Astrocyte (in vitro differentiated cells and primary cell): ENCODE results near the gene AGBL5. TPM values are rescaled to one million over a fixed set of nuclear protein-coding genes. Genes with fewer than 3 reads are reported as not detected.

Source experiments
- DNase-seq: peaks from one replicate; pipeline ENCODE4 v3.0.0-alpha.2; 2010; ENCODE audit warnings: low read depth
- FAIRE-seq: peaks from 2 replicates; lab custom pipeline; 2011; peaks lifted over from hg19 to GRCh38; lab: Jason Lieb, UNC
- H2AFZ ChIP-seq: 2 replicates; pipeline ENCODE4 v1.6.0; 2012; ENCODE audit warnings: low read depth, low read length, inconsistent platforms
- H3K27ac ChIP-seq: 2 replicates; pipeline ENCODE4 v1.5.1; 2011; ENCODE audit warnings: low read depth, low read length, inconsistent platforms
- H3K27me3 ChIP-seq: 2 replicates; pipeline ENCODE4 v1.6.0; 2011; ENCODE audit warnings: low read length, inconsistent platforms; ENCODE audit not compliant: insufficient read depth
- H3K36me3 ChIP-seq: 2 replicates; pipeline ENCODE4 v1.5.1; 2011; ENCODE audit warnings: low read length, inconsistent platforms; ENCODE audit not compliant: insufficient read depth
- H3K4me1 ChIP-seq: 2 replicates; pipeline ENCODE4 v1.5.1; 2011; ENCODE audit warnings: low read length, inconsistent platforms; ENCODE audit not compliant: insufficient read depth
- H3K4me2 ChIP-seq: 2 replicates; pipeline ENCODE4 v1.6.0; 2012; ENCODE audit warnings: low read length, inconsistent platforms
- H3K4me3 ChIP-seq: 2 replicates; pipeline ENCODE4 v1.5.1; 2011; ENCODE audit warnings: low read depth, mild to moderate bottlenecking, low read length, inconsistent platforms; ENCODE audit not compliant: insufficient read depth
- H3K79me2 ChIP-seq: 2 replicates; pipeline ENCODE4 v1.6.0; 2012; ENCODE audit warnings: mild to moderate bottlenecking, low read length, inconsistent platforms; ENCODE audit not compliant: insufficient read depth
- H3K9ac ChIP-seq: 2 replicates; pipeline ENCODE4 v1.6.0; 2012; ENCODE audit warnings: mild to moderate bottlenecking, low read length, inconsistent platforms
- H3K9me3 ChIP-seq: 2 replicates; pipeline ENCODE4 v1.5.1; 2012; ENCODE audit warnings: low read depth, mild to moderate bottlenecking, low read length, inconsistent platforms; ENCODE audit not compliant: insufficient read depth
- H4K20me1 ChIP-seq: 2 replicates; pipeline ENCODE4 v1.6.0; 2012; ENCODE audit warnings: low read length, inconsistent platforms; ENCODE audit not compliant: insufficient read depth
- H3K27ac Mint-ChIP-seq: one replicate; pipeline ENCODE4 v1.8.0; 2021; ENCODE audit warnings: mild to moderate bottlenecking, mixed read lengths; ENCODE audit not compliant: unreplicated experiment
- H3K27me3 Mint-ChIP-seq: one replicate; pipeline ENCODE4 v1.8.0; 2021; ENCODE audit warnings: low read depth, mixed read lengths; ENCODE audit not compliant: unreplicated experiment
- H3K36me3 Mint-ChIP-seq: one replicate; pipeline ENCODE4 v1.8.0; 2021; ENCODE audit warnings: low read depth, mixed read lengths; ENCODE audit not compliant: unreplicated experiment
- H3K4me1 Mint-ChIP-seq: one replicate; pipeline ENCODE4 v1.8.0; 2021; ENCODE audit warnings: low read depth, mixed read lengths; ENCODE audit not compliant: unreplicated experiment
- H3K4me3 Mint-ChIP-seq: one replicate; pipeline ENCODE4 v1.8.0; 2021; ENCODE audit warnings: mild to moderate bottlenecking, moderate library complexity, mixed read lengths; ENCODE audit not compliant: unreplicated experiment
- H3K9me3 Mint-ChIP-seq: one replicate; pipeline ENCODE4 v1.8.0; 2021; ENCODE audit warnings: mild to moderate bottlenecking, mixed read lengths; ENCODE audit not compliant: unreplicated experiment
- EZH2 ChIP-seq: IDR thresholded peaks from 2 replicates; pipeline ENCODE4 v1.6.1; 2012; ENCODE audit warnings: mild to moderate bottlenecking, low read length, inconsistent platforms; ENCODE audit not compliant: insufficient read depth
- total RNA-seq: library from RNA; stranded (reverse); gene quantifications from 2 replicates; pipeline ENCODE4 v1.2.1, GENCODE V29; 2021
- TF ChIP-seq, protein P1 (sequence below): IDR thresholded peaks from 2 replicates; pipeline ENCODE4 v1.5.1; 2011; ENCODE audit warnings: low read depth, mild to moderate bottlenecking, inconsistent platforms, low read length, moderate library complexity; ENCODE audit not compliant: insufficient read depth

Gene AGBL5
- total RNA-seq, 1 donor from 2014 or later, result 20.7 TPM

DNA sequence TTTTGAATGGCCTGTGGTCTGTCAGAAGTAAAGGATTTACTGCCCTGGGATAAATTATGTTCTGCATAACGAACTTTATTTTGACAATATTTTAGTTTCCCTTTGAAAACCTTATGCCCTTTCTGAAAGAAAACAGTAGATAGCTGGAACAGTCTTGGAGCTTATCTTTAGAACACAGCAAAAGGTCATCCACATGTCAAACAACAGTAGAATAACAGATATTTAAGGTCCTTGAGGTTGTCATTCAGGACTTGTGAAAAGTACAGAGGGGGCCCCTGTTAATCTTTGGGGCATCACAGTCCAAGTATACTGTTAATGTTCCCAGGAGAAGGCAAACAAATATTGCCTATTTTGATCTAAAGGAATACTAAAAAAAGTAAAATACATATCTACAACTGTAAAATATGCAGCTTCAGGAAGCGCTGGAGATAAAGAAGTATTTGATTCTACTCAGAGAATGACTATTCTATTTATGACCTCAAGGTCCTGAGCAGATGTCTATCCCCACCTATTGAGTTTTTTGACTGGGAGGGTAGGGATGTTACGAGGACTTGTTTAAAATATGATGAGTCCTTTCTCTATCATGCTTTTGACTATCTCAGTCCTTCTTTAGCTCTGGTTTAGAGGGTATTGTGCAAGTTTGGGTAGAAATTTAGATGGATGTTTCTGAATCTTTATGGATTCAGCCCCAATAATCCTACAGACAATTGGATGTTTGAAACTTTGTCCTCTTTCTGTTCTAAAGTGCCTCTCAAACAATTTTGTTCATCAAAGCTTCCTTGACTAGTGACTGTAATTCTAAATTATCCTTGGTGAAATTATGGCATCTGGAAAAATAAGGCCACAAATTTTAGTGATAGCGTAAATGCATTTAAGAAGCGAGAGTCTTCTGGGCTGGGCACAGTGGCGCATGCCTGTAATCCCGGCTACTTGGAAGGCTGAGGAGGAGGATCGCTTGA lies 43.8 kb upstream of the AGBL5 start:
- no peak overlapping the region for H3K4me3 ChIP-seq
- H3K27me3 Mint-ChIP-seq, result peaks cover 1% of the 10 kb centered on the region
- H3K79me2 ChIP-seq, result no peaks in the 10 kb centered on the region
- no peaks in the 10 kb centered on the region for H3K36me3 ChIP-seq
- no peak for DNase-seq
- H2AFZ ChIP-seq, result no peak overlapping the region
- H3K4me2 ChIP-seq, result no peak overlapping the region
- no peak overlapping the region for H3K27ac Mint-ChIP-seq
- no peak for TF ChIP-seq EZH2
- TF ChIP-seq, protein P1, sequence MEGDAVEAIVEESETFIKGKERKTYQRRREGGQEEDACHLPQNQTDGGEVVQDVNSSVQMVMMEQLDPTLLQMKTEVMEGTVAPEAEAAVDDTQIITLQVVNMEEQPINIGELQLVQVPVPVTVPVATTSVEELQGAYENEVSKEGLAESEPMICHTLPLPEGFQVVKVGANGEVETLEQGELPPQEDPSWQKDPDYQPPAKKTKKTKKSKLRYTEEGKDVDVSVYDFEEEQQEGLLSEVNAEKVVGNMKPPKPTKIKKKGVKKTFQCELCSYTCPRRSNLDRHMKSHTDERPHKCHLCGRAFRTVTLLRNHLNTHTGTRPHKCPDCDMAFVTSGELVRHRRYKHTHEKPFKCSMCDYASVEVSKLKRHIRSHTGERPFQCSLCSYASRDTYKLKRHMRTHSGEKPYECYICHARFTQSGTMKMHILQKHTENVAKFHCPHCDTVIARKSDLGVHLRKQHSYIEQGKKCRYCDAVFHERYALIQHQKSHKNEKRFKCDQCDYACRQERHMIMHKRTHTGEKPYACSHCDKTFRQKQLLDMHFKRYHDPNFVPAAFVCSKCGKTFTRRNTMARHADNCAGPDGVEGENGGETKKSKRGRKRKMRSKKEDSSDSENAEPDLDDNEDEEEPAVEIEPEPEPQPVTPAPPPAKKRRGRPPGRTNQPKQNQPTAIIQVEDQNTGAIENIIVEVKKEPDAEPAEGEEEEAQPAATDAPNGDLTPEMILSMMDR, result no peak
- peaks cover 15% of the 10 kb centered on the region for H4K20me1 ChIP-seq
- FAIRE-seq, result no peak
- no peak overlapping the region for H3K4me3 Mint-ChIP-seq
- H3K9me3 Mint-ChIP-seq, result no peaks in the 10 kb centered on the region
- H3K4me1 Mint-ChIP-seq, result peaks cover 26% of the 10 kb centered on the region
- no peaks in the 10 kb centered on the region for H3K9me3 ChIP-seq
- H3K9ac ChIP-seq, result no peak overlapping the region
- peaks cover 8% of the 10 kb centered on the region for H3K36me3 Mint-ChIP-seq
- H3K27me3 ChIP-seq, result no peaks in the 10 kb centered on the region
- H3K27ac ChIP-seq, result no peak overlapping the region
- peaks cover 16% of the 10 kb centered on the region for H3K4me1 ChIP-seq

- peaks cover 2% of the 10 kb centered on the region for H3K27me3 Mint-ChIP-seq
- Histone ChIP-seq H3K4me2 (no peak overlapping the region), H4K20me1 (peaks cover 11% of the 10 kb centered on the region), H2AFZ (no peak overlapping the region), H3K79me2 (no peaks in the 10 kb centered on the region), H3K9ac (no peak overlapping the region), H3K27ac (no peak overlapping the region), H3K4me3 (no peak overlapping the region), H3K4me1 (peaks cover 11% of the 10 kb centered on the region), H3K9me3 (no peaks in the 10 kb centered on the region), H3K27me3 (no peaks in the 10 kb centered on the region), H3K36me3 (no peaks in the 10 kb centered on the region)
- peaks cover 9% of the 10 kb centered on the region for H3K36me3 Mint-ChIP-seq
- DNase-seq, result no peak
- H3K4me1 Mint-ChIP-seq, result peaks cover 24% of the 10 kb centered on the region
- FAIRE-seq, result no peak
- no peak overlapping the region for H3K4me3 Mint-ChIP-seq
- no peaks in the 10 kb centered on the region for H3K9me3 Mint-ChIP-seq
- H3K27ac Mint-ChIP-seq, result no peak overlapping the region
- TF ChIP-seq, protein P1, result no peak
- no peak for TF ChIP-seq EZH2
These were observed 42.8 kb upstream of the AGBL5 start for GRCh38 chr2:27008678-27009077.

GRCh38 chr2:27009083-27009482 lies 42.4 kb upstream of the AGBL5 start:
- Mint-ChIP-seq H3K4me1 (peaks cover 20% of the 10 kb centered on the region), H3K4me3 (no peak overlapping the region), H3K27ac (no peak overlapping the region), H3K27me3 (peaks cover 2% of the 10 kb centered on the region), H3K9me3 (no peaks in the 10 kb centered on the region), H3K36me3 (peaks cover 9% of the 10 kb centered on the region)
- H3K27me3 ChIP-seq, result no peaks in the 10 kb centered on the region
- peaks cover 8% of the 10 kb centered on the region for H4K20me1 ChIP-seq
- H3K79me2 ChIP-seq, result no peaks in the 10 kb centered on the region
- no peak overlapping the region for H3K4me3 ChIP-seq
- H3K4me1 ChIP-seq, result peaks cover 7% of the 10 kb centered on the region
- no peak for FAIRE-seq
- H3K27ac ChIP-seq, result no peak overlapping the region
- no peak for DNase-seq
- no peak overlapping the region for H2AFZ ChIP-seq
- H3K9me3 ChIP-seq, result no peaks in the 10 kb centered on the region
- TF ChIP-seq, protein P1, result no peak
- no peak overlapping the region for H3K9ac ChIP-seq
- no peak overlapping the region for H3K4me2 ChIP-seq
- H3K36me3 ChIP-seq, result no peaks in the 10 kb centered on the region
